WTC11 (cell line): Measurements from ENCODE around the gene ACOXL.

ENCODE experiments used
- ESRRA ChIP-seq: sonication (generic); formaldehyde crosslinking; IDR thresholded peaks from 2 replicates; pipeline ENCODE4 v1.8.1; 2022; ENCODE audit warnings: mild to moderate bottlenecking, missing genetic modification reagents, borderline replicate concordance
- NR3C1 ChIP-seq: sonication (generic); formaldehyde crosslinking; conservative IDR thresholded peaks from 2 replicates; pipeline ENCODE4 v1.8.1; 2023; ENCODE audit warnings: low read depth, mild to moderate bottlenecking, missing genetic modification reagents
- RELA ChIP-seq: sonication (generic); formaldehyde crosslinking; IDR thresholded peaks from 2 replicates; pipeline ENCODE4 v1.8.1; 2022; ENCODE audit warnings: missing genetic modification reagents, mild to moderate bottlenecking, borderline replicate concordance
- SP1 ChIP-seq: sonication (generic); formaldehyde crosslinking; conservative IDR thresholded peaks from 2 replicates; pipeline ENCODE4 v1.8.1; 2022; ENCODE audit warnings: missing genetic modification reagents
- ZNF138 ChIP-seq: sonication (generic); formaldehyde crosslinking; conservative IDR thresholded peaks from 2 replicates; pipeline ENCODE4 v1.8.1; 2022; ENCODE audit warnings: mild to moderate bottlenecking, moderate library complexity, missing genetic modification reagents
- ZNF263 ChIP-seq: sonication (generic); formaldehyde crosslinking; IDR thresholded peaks from 2 replicates; pipeline ENCODE4 v1.8.1; 2022; ENCODE audit warnings: low read depth, mild to moderate bottlenecking, moderate library complexity, missing genetic modification reagents
- ZNF416 ChIP-seq: fragments of 250-450 bp; sonication (Bioruptor Pico); IDR thresholded peaks from 2 replicates; pipeline ENCODE4 v1.9.0; 2021; ENCODE audit warnings: mild to moderate bottlenecking, inconsistent platforms
- TF ChIP-seq, protein P1 (sequence below): fragments of 200-600 bp; IDR thresholded peaks from 2 replicates; pipeline ENCODE4 v1.8.0; 2022; ENCODE audit warnings: antibody characterized with exemption
- TF ChIP-seq, protein P2 (sequence below): sonication (generic); formaldehyde crosslinking; IDR thresholded peaks from 2 replicates; pipeline ENCODE4 v1.8.0; 2022; ENCODE audit warnings: mild to moderate bottlenecking, missing genetic modification reagents
- TF ChIP-seq, protein P3 (sequence below): sonication (generic); formaldehyde crosslinking; IDR thresholded peaks from 2 replicates; pipeline ENCODE4 v1.8.1; 2023; ENCODE audit warnings: mild to moderate bottlenecking, missing genetic modification reagents, moderate library complexity
- TF ChIP-seq, protein P4 (sequence below): sonication (generic); formaldehyde crosslinking; IDR thresholded peaks from 2 replicates; pipeline ENCODE4 v1.8.1; 2022; ENCODE audit warnings: low read depth, mild to moderate bottlenecking, moderate library complexity, missing genetic modification reagents, borderline replicate concordance
- TF ChIP-seq, protein P5 (sequence below): fragments of 250-450 bp; sonication (Bioruptor Pico); IDR thresholded peaks from 2 replicates; pipeline ENCODE4 v2.1.2; 2022; ENCODE audit warnings: mild to moderate bottlenecking, moderate library complexity
- TF ChIP-seq, protein P6 (sequence below): sonication (generic); formaldehyde crosslinking; conservative IDR thresholded peaks from 2 replicates; pipeline ENCODE4 v1.8.1; 2022; ENCODE audit warnings: mild to moderate bottlenecking, missing genetic modification reagents
- TF ChIP-seq, protein P7 (sequence below): sonication (generic); formaldehyde crosslinking; IDR thresholded peaks from 2 replicates; pipeline ENCODE4 v1.8.0; 2022; ENCODE audit warnings: mild to moderate bottlenecking, missing genetic modification reagents

DNA sequence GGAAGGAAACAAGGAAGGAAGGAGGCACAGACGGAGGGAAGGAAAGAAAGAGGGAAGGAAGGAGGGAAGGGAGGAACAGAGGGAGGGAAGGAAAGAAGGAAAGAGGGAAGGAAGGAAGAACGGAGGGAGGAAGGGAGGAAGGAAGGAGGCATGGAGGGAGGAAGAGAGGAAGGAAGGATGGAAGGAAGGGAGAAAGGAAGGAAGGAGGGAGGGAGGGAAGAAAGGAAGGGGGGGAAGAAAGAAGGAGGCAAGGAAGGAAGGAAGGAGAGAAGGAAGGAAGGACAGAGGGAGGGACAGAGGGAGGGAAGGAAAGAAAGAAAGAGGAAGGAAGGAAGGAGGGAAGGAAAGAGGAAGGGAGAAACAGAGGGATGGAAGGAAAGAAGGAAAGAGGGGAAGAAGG lies 7.6 kb upstream of the ACOXL start:
- TF ChIP-seq, protein P1, sequence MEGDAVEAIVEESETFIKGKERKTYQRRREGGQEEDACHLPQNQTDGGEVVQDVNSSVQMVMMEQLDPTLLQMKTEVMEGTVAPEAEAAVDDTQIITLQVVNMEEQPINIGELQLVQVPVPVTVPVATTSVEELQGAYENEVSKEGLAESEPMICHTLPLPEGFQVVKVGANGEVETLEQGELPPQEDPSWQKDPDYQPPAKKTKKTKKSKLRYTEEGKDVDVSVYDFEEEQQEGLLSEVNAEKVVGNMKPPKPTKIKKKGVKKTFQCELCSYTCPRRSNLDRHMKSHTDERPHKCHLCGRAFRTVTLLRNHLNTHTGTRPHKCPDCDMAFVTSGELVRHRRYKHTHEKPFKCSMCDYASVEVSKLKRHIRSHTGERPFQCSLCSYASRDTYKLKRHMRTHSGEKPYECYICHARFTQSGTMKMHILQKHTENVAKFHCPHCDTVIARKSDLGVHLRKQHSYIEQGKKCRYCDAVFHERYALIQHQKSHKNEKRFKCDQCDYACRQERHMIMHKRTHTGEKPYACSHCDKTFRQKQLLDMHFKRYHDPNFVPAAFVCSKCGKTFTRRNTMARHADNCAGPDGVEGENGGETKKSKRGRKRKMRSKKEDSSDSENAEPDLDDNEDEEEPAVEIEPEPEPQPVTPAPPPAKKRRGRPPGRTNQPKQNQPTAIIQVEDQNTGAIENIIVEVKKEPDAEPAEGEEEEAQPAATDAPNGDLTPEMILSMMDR, result no peak
- TF ChIP-seq ZNF138 (CRISPR knock-in tag) (no peak), NR3C1 (no peak), SP1 (no peak), ESRRA (no peak), ZNF416 (CRISPR knock-in tag) (no peak), RELA (CRISPR knock-in tag) (no peak), ZNF263 (CRISPR knock-in tag) (no peak)
- TF ChIP-seq, protein P2, sequence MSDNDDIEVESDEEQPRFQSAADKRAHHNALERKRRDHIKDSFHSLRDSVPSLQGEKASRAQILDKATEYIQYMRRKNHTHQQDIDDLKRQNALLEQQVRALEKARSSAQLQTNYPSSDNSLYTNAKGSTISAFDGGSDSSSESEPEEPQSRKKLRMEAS, result no peak
- TF ChIP-seq, protein P3, sequence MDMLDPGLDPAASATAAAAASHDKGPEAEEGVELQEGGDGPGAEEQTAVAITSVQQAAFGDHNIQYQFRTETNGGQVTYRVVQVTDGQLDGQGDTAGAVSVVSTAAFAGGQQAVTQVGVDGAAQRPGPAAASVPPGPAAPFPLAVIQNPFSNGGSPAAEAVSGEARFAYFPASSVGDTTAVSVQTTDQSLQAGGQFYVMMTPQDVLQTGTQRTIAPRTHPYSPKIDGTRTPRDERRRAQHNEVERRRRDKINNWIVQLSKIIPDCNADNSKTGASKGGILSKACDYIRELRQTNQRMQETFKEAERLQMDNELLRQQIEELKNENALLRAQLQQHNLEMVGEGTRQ (CRISPR knock-in tag), result no peak
- TF ChIP-seq, protein P4, sequence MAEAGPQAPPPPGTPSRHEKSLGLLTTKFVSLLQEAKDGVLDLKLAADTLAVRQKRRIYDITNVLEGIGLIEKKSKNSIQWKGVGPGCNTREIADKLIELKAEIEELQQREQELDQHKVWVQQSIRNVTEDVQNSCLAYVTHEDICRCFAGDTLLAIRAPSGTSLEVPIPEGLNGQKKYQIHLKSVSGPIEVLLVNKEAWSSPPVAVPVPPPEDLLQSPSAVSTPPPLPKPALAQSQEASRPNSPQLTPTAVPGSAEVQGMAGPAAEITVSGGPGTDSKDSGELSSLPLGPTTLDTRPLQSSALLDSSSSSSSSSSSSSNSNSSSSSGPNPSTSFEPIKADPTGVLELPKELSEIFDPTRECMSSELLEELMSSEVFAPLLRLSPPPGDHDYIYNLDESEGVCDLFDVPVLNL, result no peak
- TF ChIP-seq, protein P5, sequence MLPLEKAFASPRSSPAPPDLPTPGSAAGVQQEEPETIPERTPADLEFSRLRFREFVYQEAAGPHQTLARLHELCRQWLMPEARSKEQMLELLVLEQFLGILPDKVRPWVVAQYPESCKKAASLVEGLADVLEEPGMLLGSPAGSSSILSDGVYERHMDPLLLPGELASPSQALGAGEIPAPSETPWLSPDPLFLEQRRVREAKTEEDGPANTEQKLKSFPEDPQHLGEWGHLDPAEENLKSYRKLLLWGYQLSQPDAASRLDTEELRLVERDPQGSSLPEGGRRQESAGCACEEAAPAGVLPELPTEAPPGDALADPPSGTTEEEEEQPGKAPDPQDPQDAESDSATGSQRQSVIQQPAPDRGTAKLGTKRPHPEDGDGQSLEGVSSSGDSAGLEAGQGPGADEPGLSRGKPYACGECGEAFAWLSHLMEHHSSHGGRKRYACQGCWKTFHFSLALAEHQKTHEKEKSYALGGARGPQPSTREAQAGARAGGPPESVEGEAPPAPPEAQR, result no peak
- TF ChIP-seq, protein P6, sequence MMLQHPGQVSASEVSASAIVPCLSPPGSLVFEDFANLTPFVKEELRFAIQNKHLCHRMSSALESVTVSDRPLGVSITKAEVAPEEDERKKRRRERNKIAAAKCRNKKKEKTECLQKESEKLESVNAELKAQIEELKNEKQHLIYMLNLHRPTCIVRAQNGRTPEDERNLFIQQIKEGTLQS (CRISPR knock-in tag), result no peak
- TF ChIP-seq, protein P7, sequence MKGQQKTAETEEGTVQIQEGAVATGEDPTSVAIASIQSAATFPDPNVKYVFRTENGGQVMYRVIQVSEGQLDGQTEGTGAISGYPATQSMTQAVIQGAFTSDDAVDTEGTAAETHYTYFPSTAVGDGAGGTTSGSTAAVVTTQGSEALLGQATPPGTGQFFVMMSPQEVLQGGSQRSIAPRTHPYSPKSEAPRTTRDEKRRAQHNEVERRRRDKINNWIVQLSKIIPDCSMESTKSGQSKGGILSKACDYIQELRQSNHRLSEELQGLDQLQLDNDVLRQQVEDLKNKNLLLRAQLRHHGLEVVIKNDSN (CRISPR knock-in tag), result no peak
